ENCODE measurements around the gene AKAP1. TPM values are rescaled to one million over a fixed set of nuclear protein-coding genes. Genes with fewer than 3 reads are reported as not detected.

Gene AKAP1
- total and polyA plus RNA-seq, 2 of the 8 experiments (the other 6 are each of a cell fraction or from before 2014, with no cell fraction given), result 120 to 156 TPM

DNA sequence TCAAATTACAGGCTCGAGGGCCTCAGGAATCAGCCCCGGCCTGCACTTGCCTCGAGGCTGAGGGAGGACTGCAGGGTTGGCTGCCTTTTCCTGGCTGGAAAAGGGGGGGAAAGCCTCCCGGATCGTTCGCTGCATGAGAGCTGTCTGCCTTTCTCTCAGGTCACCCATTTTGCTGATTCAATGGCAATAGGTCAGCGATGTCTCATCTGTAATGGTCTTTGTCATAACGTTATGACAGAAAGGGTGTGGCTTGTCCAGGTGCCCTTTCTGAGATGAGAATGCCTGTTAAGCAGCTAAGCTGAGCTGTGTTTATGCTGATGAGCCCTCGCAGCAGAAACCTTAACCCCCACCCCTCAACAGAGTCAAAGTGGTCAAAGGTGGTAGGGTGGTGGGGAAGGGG lies 81.8 kb downstream of the AKAP1 start:
- POLR2A ChIA-PET (ENCODE audit: partially characterized antibody), result interaction anchor here (0.7 kb wide), 1 partner anchor 57 kb away, joined by 4 read pairs; no protein-coding TSS in a partner anchor
- 49% methylated on average over 9 of the region's 9 CpGs; no CpG with 5 or more reads in 1 of the 2 experiments for WGBS, 2 experiments (ENCODE audit: extremely low coverage in 1 of 2, insufficient coverage in 1 of 2, insufficient read length in 1 of 2, insufficient replicate concordance in 2 of 2, low coverage in 1 of 2, low lambda C conversion rate in 2 of 2, missing lambda C conversion rate in 1 of 2)
- Histone ChIP-seq H2AFZ (ENCODE audit: low read length) (no peak overlapping the region), H3K9me3 (ENCODE audit: insufficient read depth in 2 of 2, low read depth in 1 of 2, low read length in 1 of 2) (no peaks in the 10 kb centered on the region), H2BK5ac (ENCODE audit: low read depth, low read length) (no peak overlapping the region), H4K8ac (ENCODE audit: extremely low read depth, insufficient read depth, low read length) (no peak overlapping the region), H3K56ac (replicated peaks; ENCODE audit: insufficient read length, low read depth, low read length) (no peak overlapping the region), H3K23ac (ENCODE audit: insufficient read length) (no peak overlapping the region), H4K91ac (replicated peaks; ENCODE audit: insufficient read length, low read length) (no peak overlapping the region), H2AK5ac (ENCODE audit: low read depth, low read length) (no peak overlapping the region), H3K18ac (ENCODE audit: extremely low read depth, low read length) (no peak overlapping the region), H3K4me2 (ENCODE audit: insufficient read depth in 1 of 2, low read depth in 2 of 2, low read length in 2 of 2) (peak overlapping the region; percentile 27 to 34; a peak in 2 of 4 replicates), H3K4me3 (ENCODE audit: extremely low read depth in 1 of 4, insufficient read depth in 2 of 4, low read depth in 3 of 4, low read length in 4 of 4) (no peak overlapping the region), H3K27me3 (replicated peaks in 1 of 4; ENCODE audit: control insufficient read depth in 3 of 4, extremely low read depth in 1 of 4, insufficient read depth in 3 of 4, low read length in 3 of 4) (no peaks in the 10 kb centered on the region), H3K14ac (ENCODE audit: insufficient read length) (no peak overlapping the region), H3K27ac (ENCODE audit: low read depth, low read length) (no peak overlapping the region), H3K4ac (replicated peaks; ENCODE audit: insufficient read length, low read depth, low read length) (no peak overlapping the region), H3K23me2 (ENCODE audit: low read depth, low read length) (no peaks in the 10 kb centered on the region), H2BK12ac (ENCODE audit: low read depth, low read length) (no peak overlapping the region), H3K79me1 (ENCODE audit: low read depth, low read length) (no peaks in the 10 kb centered on the region), H2BK15ac (ENCODE audit: low read length) (no peak overlapping the region), H3K4me1 (replicated peaks in 1 of 4; ENCODE audit: control insufficient read depth in 3 of 4, insufficient read depth in 4 of 4, low read length in 3 of 4) (peaks cover 0 to 2% (median under 1%) of the 10 kb centered on the region in 4 experiments; a peak in 2 of 7 replicates), H4K5ac (ENCODE audit: insufficient read length, low read depth, low read length) (no peak overlapping the region), H3K9ac (replicated peaks in 1 of 4; ENCODE audit: extremely low read depth in 1 of 4, low read depth in 3 of 4, low read length in 3 of 4) (no peak overlapping the region), H3K36me3 (ENCODE audit: control insufficient read depth in 2 of 4, insufficient read depth in 4 of 4, low read length in 3 of 4) (no peaks in the 10 kb centered on the region), H2BK120ac (replicated peaks; ENCODE audit: low read depth, low read length) (no peak overlapping the region), H4K20me1 (replicated peaks in 1 of 2; ENCODE audit: control insufficient read depth in 1 of 2, insufficient read depth in 2 of 2, low read length in 2 of 2) (no peaks in the 10 kb centered on the region), H2BK20ac (ENCODE audit: low read length) (no peak overlapping the region), H3K79me2 (ENCODE audit: control insufficient read depth in 1 of 2, insufficient read depth in 2 of 2, low read length in 2 of 2) (no peaks in the 10 kb centered on the region)
- CTCF ChIA-PET (ENCODE audit: partially characterized antibody), result interaction anchor here (0.6 to 0.9 kb wide), 2 partner anchors 571 to 574 kb away, joined by 3 read pairs; no protein-coding TSS in a partner anchor
- DNase-seq (ENCODE audit: low read depth in 1 of 2, low spot score in 2 of 2) (peak in 1 of 2 experiments; percentile 9), FAIRE-seq (no peak)
- TF ChIP-seq SIX5 (IDR thresholded peaks at IDR 0.05; ENCODE audit: low read depth, low read length) (no peak), YY1 (IDR thresholded peaks at IDR 0.05; ENCODE audit: low read depth, low read length) (no peak)
- TF ChIP-seq, protein P1, sequence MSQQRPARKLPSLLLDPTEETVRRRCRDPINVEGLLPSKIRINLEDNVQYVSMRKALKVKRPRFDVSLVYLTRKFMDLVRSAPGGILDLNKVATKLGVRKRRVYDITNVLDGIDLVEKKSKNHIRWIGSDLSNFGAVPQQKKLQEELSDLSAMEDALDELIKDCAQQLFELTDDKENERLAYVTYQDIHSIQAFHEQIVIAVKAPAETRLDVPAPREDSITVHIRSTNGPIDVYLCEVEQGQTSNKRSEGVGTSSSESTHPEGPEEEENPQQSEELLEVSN (IDR thresholded peaks at IDR 0.05), result peak; percentile 54; the same call in 1 of the 2 replicates
- TF ChIP-seq, protein P2, sequence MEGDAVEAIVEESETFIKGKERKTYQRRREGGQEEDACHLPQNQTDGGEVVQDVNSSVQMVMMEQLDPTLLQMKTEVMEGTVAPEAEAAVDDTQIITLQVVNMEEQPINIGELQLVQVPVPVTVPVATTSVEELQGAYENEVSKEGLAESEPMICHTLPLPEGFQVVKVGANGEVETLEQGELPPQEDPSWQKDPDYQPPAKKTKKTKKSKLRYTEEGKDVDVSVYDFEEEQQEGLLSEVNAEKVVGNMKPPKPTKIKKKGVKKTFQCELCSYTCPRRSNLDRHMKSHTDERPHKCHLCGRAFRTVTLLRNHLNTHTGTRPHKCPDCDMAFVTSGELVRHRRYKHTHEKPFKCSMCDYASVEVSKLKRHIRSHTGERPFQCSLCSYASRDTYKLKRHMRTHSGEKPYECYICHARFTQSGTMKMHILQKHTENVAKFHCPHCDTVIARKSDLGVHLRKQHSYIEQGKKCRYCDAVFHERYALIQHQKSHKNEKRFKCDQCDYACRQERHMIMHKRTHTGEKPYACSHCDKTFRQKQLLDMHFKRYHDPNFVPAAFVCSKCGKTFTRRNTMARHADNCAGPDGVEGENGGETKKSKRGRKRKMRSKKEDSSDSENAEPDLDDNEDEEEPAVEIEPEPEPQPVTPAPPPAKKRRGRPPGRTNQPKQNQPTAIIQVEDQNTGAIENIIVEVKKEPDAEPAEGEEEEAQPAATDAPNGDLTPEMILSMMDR (IDR thresholded peaks at IDR 0.05; ENCODE audit: control extremely low read depth in 1 of 3, insufficient read depth in 1 of 3, low read depth in 1 of 3, low read length in 3 of 3), result no peak

All from H1 (cell line).